GM23248 (cell line): ENCODE data around the gene RBM15. TPM values are rescaled to one million over a fixed set of nuclear protein-coding genes. Genes with fewer than 3 reads are reported as not detected.
A peak's percentile ranks its signal among the peaks of the same experiment; 100 is the strongest.

Source experiments
- DNase-seq: peaks from one replicate; pipeline ENCODE4 v3.0.0-alpha.2; 2015
- H2AFZ ChIP-seq: fragments of 200-600 bp; sonication (generic); 2 replicates; pipeline ENCODE4 v1.6.1; 2016; ENCODE audit warnings: antibody characterized with exemption
- H3F3A ChIP-seq: fragments of 200-600 bp; sonication (generic); 2 replicates; pipeline ENCODE4 v1.6.1; 2016; ENCODE audit warnings: mild to moderate bottlenecking, antibody characterized with exemption, mixed run types; ENCODE audit not compliant: insufficient read depth
- H3K27ac ChIP-seq: fragments of 200-600 bp; sonication (generic); 2 replicates; pipeline ENCODE4 v1.5.1; 2016; ENCODE audit warnings: mild to moderate bottlenecking
- H3K27me3 ChIP-seq: fragments of 200-600 bp; sonication (generic); replicated peaks from 2 replicates; pipeline ENCODE4 v1.6.1; 2016; ENCODE audit warnings: mild to moderate bottlenecking; ENCODE audit not compliant: insufficient read depth
- H3K36me3 ChIP-seq: fragments of 200-600 bp; sonication (generic); 2 replicates; pipeline ENCODE4 v1.6.1; 2016; ENCODE audit warnings: low read depth, mild to moderate bottlenecking
- H3K4me1 ChIP-seq: fragments of 200-600 bp; sonication (generic); 2 replicates; pipeline ENCODE4 v1.6.1; 2016; ENCODE audit warnings: mild to moderate bottlenecking; ENCODE audit not compliant: insufficient read depth
- H3K4me2 ChIP-seq: fragments of 200-600 bp; sonication (generic); one replicate; pipeline ENCODE4 v1.6.1; 2016; ENCODE audit warnings: mild to moderate bottlenecking; ENCODE audit not compliant: unreplicated experiment
- H3K4me3 ChIP-seq: fragments of 200-600 bp; sonication (generic); 2 replicates; pipeline ENCODE4 v1.5.1; 2016; ENCODE audit warnings: mild to moderate bottlenecking
- H3K79me2 ChIP-seq: fragments of 200-600 bp; sonication (generic); 2 replicates; pipeline ENCODE4 v1.6.1; 2016; ENCODE audit warnings: mild to moderate bottlenecking; ENCODE audit not compliant: insufficient read depth
- H3K9ac ChIP-seq: fragments of 200-600 bp; sonication (generic); 2 replicates; pipeline ENCODE4 v1.6.1; 2016; ENCODE audit warnings: mild to moderate bottlenecking
- H3K9me2 ChIP-seq: fragments of 200-600 bp; sonication (generic); 2 replicates; pipeline ENCODE4 v1.6.1; 2016; ENCODE audit warnings: mixed run types, mild to moderate bottlenecking, moderate library complexity; ENCODE audit not compliant: insufficient read depth
- H3K9me3 ChIP-seq: fragments of 200-600 bp; sonication (generic); one replicate; pipeline ENCODE4 v1.6.1; 2017; ENCODE audit warnings: low read depth
- H4K20me1 ChIP-seq: fragments of 200-600 bp; sonication (generic); 2 replicates; pipeline ENCODE4 v1.6.0; 2016; ENCODE audit not compliant: insufficient read depth
- EZH2 ChIP-seq: fragments of 200-600 bp; sonication (generic); IDR thresholded peaks from 2 replicates; pipeline ENCODE4 v1.6.1; 2018; ENCODE audit warnings: antibody characterized with exemption, mild to moderate bottlenecking; ENCODE audit not compliant: insufficient read depth, poor library complexity, severe bottlenecking
- EZH2phosphoT487 ChIP-seq: fragments of 200-600 bp; sonication (generic); IDR thresholded peaks from 2 replicates; pipeline ENCODE4 v1.6.1; 2018; ENCODE audit warnings: antibody characterized with exemption, moderate library complexity, mild to moderate bottlenecking, low read depth; ENCODE audit not compliant: insufficient read depth
- WGBS, 2 experiments: methylation state at CpG; one replicate each; pipeline ENCODE4 v1.1.6; 2015 to 2017; ENCODE audit warnings: low lambda C conversion rate in 2 of 2, low coverage in 1 of 2; ENCODE audit errors: missing lambda C conversion rate in 2 of 2; 5-methylcytosine and 5-hydroxymethylcytosine counted together
- in situ Hi-C: fragments of 300-500 bp; cut with MboI; formaldehyde crosslinking; loops from 2 replicates; pipeline ENCODE4 v1.15.0; 2020
- polyA plus RNA-seq: library from polyadenylated mRNA; unstranded; fragments of >200 nt; fragmentation: Nextera tagmentation; extraction: Ambion mirVana; gene quantifications from 2 replicates; pipeline ENCODE4 v1.2.1, GENCODE V29; 2016
- total RNA-seq: library from RNA; depleted of rRNA; stranded (reverse); fragments of >200 nt; shearing (Covaris generic); gene quantifications from 2 replicates; pipeline ENCODE4 v1.2.3, GENCODE V29; 2014

Gene RBM15
- total and polyA plus RNA-seq, 2 experiments from 2014 or later: 6.4 to 22.5 TPM

GRCh38 chr1:110343249-110343648 is 4.1 kb downstream of the RBM15 start:
- H3K4me2 ChIP-seq: peak overlapping the region; percentile 68
- TF ChIP-seq EZH2 (no peak), EZH2phosphoT487 (no peak)
- peak overlapping the region; percentile 63 for H3K4me3 ChIP-seq
- H3K9ac ChIP-seq: peak overlapping the region; percentile 51; the same call in 1 of the 2 replicates
- no peak overlapping the region for H3K27ac ChIP-seq
- no peak for DNase-seq
- no peaks in the 10 kb centered on the region for H3K9me2 ChIP-seq
- peaks cover 11% of the 10 kb centered on the region; the same call in 1 of the 2 replicates for H4K20me1 ChIP-seq
- H3K36me3 ChIP-seq: peaks cover 32% of the 10 kb centered on the region; the same call in 1 of the 2 replicates
- peaks cover 56% of the 10 kb centered on the region for H3K4me1 ChIP-seq
- no peak overlapping the region for H2AFZ ChIP-seq
- no peaks in the 10 kb centered on the region for H3F3A ChIP-seq
- H3K27me3 ChIP-seq: no peaks in the 10 kb centered on the region
- H3K9me3 ChIP-seq: no peaks in the 10 kb centered on the region
- H3K79me2 ChIP-seq: peaks cover 89% of the 10 kb centered on the region
- in situ Hi-C loops: no loop called here
- WGBS, 2 experiments: 68 to 74% methylated on average over 2 of the region's 2 CpGs

GRCh38 chr1:110344152-110344551 is 5.0 kb downstream of the RBM15 start:
- no peaks in the 10 kb centered on the region for H3F3A ChIP-seq
- no peaks in the 10 kb centered on the region for H3K27me3 ChIP-seq
- no peaks in the 10 kb centered on the region for H3K9me3 ChIP-seq
- H3K4me3 ChIP-seq: peak overlapping the region; percentile 63; the same call in 1 of the 2 replicates
- in situ Hi-C loops: no loop called here
- no peak for DNase-seq
- peaks cover 32% of the 10 kb centered on the region; the same call in 1 of the 2 replicates for H3K36me3 ChIP-seq
- H3K9me2 ChIP-seq: no peaks in the 10 kb centered on the region
- 69 to 71% methylated on average over 3 of the region's 3 CpGs for WGBS, 2 experiments
- H2AFZ ChIP-seq: no peak overlapping the region
- H3K9ac ChIP-seq: no peak overlapping the region
- peaks cover 65% of the 10 kb centered on the region for H3K4me1 ChIP-seq
- H3K79me2 ChIP-seq: peaks cover 98% of the 10 kb centered on the region
- peaks cover 11% of the 10 kb centered on the region; the same call in 1 of the 2 replicates for H4K20me1 ChIP-seq
- no peak overlapping the region for H3K27ac ChIP-seq
- H3K4me2 ChIP-seq: peak overlapping the region; percentile 68
- TF ChIP-seq EZH2phosphoT487 (no peak), EZH2 (no peak)

- in situ Hi-C loops: no loop called here
Observed at GRCh38 chr1:110345480-110345879, 6.3 kb downstream of the RBM15 start.

GRCh38 chr1:110346690-110347089 is 7.5 kb downstream of the RBM15 start:
- Histone ChIP-seq H2AFZ (no peak overlapping the region), H3K27ac (no peak overlapping the region), H3K9me3 (no peaks in the 10 kb centered on the region), H3K4me2 (no peak overlapping the region), H4K20me1 (peaks cover 11% of the 10 kb centered on the region; the same call in 1 of the 2 replicates), H3K27me3 (no peaks in the 10 kb centered on the region), H3K36me3 (peaks cover 28% of the 10 kb centered on the region; the same call in 1 of the 2 replicates), H3K4me3 (no peak overlapping the region), H3K9me2 (no peaks in the 10 kb centered on the region), H3K9ac (no peak overlapping the region), H3K4me1 (peaks cover 59% of the 10 kb centered on the region), H3K79me2 (peaks cover 100% of the 10 kb centered on the region), H3F3A (no peaks in the 10 kb centered on the region)
- TF ChIP-seq EZH2phosphoT487: no peak
- no peak for TF ChIP-seq EZH2
- in situ Hi-C loops: no loop called here
- WGBS, 2 experiments: 73 to 74% methylated on average over 9 of the region's 9 CpGs
- DNase-seq: no peak

More at GRCh38 chr1:110345480-110345879, 6.3 kb downstream of the RBM15 start:
- Histone ChIP-seq H3K4me3 (no peak overlapping the region), H3K27ac (no peak overlapping the region), H3K4me2 (no peak overlapping the region), H3K36me3 (peaks cover 32% of the 10 kb centered on the region; the same call in 1 of the 2 replicates), H3K79me2 (peaks cover 100% of the 10 kb centered on the region), H3K4me1 (peaks cover 70% of the 10 kb centered on the region), H3K9me3 (no peaks in the 10 kb centered on the region), H3K9ac (no peak overlapping the region), H4K20me1 (peaks cover 11% of the 10 kb centered on the region; the same call in 1 of the 2 replicates), H3F3A (no peaks in the 10 kb centered on the region), H3K27me3 (no peaks in the 10 kb centered on the region), H2AFZ (no peak overlapping the region), H3K9me2 (no peaks in the 10 kb centered on the region)
- 82 to 83% methylated on average over 3 of the region's 3 CpGs for WGBS, 2 experiments
- DNase-seq: no peak
- TF ChIP-seq EZH2phosphoT487 (no peak), EZH2 (no peak)
